Right lobe of liver (tissue), 6 donors: ENCODE results near the gene PLXNC1. TPM values are rescaled to one million over a fixed set of nuclear protein-coding genes. Genes with fewer than 3 reads are reported as not detected.

Experiments used
- ATAC-seq, 4 donors: fragments of 200-7000 bp; cut with Tn5 transposase; one replicate each; pipeline ENCODE4 v1.9.1; 2020; ENCODE audit warnings: mild to moderate bottlenecking in 4 of 4, moderate library complexity in 4 of 4
- DNase-seq, 3 donors: peaks; one replicate each; pipeline ENCODE4 v3.0.0-alpha.2; 2020
- H3K27ac ChIP-seq, 3 donors: fragments of 200-600 bp; one replicate each; pipeline ENCODE4 v1.8.0; 2022
- H3K27me3 ChIP-seq, 2 donors: fragments of 200-600 bp; one replicate each; pipeline ENCODE4 v1.8.0; 2022
- H3K36me3 ChIP-seq, 4 donors: fragments of 200-600 bp; sonication (generic) in 1 of 4; one replicate each; pipeline versions ENCODE4 v1.5.1 to v1.8.0; 2017 to 2022; ENCODE audit warnings: control low read depth in 1 of 4
- H3K4me1 ChIP-seq, 4 donors: fragments of 200-600 bp; sonication (generic) in 1 of 4; one replicate each; pipeline versions ENCODE4 v1.5.1 to v1.8.0; 2017 to 2022; ENCODE audit warnings: control low read depth in 1 of 4
- H3K4me3 ChIP-seq, 3 donors: fragments of 200-600 bp; one replicate each; pipeline ENCODE4 v1.8.0; 2022
- H3K9me3 ChIP-seq, 4 donors: fragments of 200-600 bp; sonication (generic) in 1 of 4; one replicate each; pipeline versions ENCODE4 v1.5.1 to v1.8.0; 2017 to 2022; ENCODE audit warnings: control low read depth in 1 of 4
- POLR2A ChIP-seq: fragments of 450-650 bp; IDR thresholded peaks from one replicate; pipeline ENCODE4 v1.6.1; 2017; ENCODE audit warnings: antibody characterized with exemption, mild to moderate bottlenecking
- whole genome bisulfite sequencing: methylation state at CpG from one replicate; pipeline ENCODE4 v1.1.6; 2018; ENCODE audit warnings: low coverage, low lambda C conversion rate; ENCODE audit not compliant: insufficient coverage; ENCODE audit errors: missing lambda C conversion rate; 5-methylcytosine and 5-hydroxymethylcytosine counted together
- intact Hi-C, 2 donors: fragments of 100-400 bp; cut with DNase I; formaldehyde crosslinking; loops; one replicate each; pipeline versions ENCODE4 v1.11.2 to v1.14.1; 2022
- total RNA-seq, 6 experiments: library from RNA; depleted of rRNA in 2 of 6; stranded (reverse); fragments of >200 nt in 2 of 6; fragmentation: NEBNext Ultra II Directional in 3 of 6; extraction: Animal tissue kit (Norgen Biotek cat#: 25700) in 3 of 6; gene quantifications; one replicate each; pipeline versions ENCODE4 v1.1.0 to v1.2.4, GENCODE V29; 2016 to 2023
- TF ChIP-seq, protein P1 (sequence below), 4 donors: fragments of 200-600 bp in 3 of 4; fragments of 450-650 bp in 1 of 4; IDR thresholded peaks; one replicate each; pipeline versions ENCODE4 v1.5.1 to v1.8.0; 2016 to 2022; ENCODE audit warnings: antibody characterized with exemption in 4 of 4, mild to moderate bottlenecking in 2 of 4
- donor health status: DM: no; HTN: yes; CAD: no.
- donor health status: DM: no; HTN: no; CAD: no.
- donor health status: DM: no; HTN: no; CAD: no.
- donor health status: DM: no; HTN: yes; CAD: no.
- donor health status: DM: no; HTN: yes; CAD: no.

The PLXNC1 gene
- total RNA-seq, 6 experiments from 2014 or later = 1.6 to 7.0 (median 3.5) TPM

GRCh38 chr12:94247246-94247645 is 98.9 kb downstream of the PLXNC1 start:
- TF ChIP-seq POLR2A = no peak
- TF ChIP-seq, protein P1, sequence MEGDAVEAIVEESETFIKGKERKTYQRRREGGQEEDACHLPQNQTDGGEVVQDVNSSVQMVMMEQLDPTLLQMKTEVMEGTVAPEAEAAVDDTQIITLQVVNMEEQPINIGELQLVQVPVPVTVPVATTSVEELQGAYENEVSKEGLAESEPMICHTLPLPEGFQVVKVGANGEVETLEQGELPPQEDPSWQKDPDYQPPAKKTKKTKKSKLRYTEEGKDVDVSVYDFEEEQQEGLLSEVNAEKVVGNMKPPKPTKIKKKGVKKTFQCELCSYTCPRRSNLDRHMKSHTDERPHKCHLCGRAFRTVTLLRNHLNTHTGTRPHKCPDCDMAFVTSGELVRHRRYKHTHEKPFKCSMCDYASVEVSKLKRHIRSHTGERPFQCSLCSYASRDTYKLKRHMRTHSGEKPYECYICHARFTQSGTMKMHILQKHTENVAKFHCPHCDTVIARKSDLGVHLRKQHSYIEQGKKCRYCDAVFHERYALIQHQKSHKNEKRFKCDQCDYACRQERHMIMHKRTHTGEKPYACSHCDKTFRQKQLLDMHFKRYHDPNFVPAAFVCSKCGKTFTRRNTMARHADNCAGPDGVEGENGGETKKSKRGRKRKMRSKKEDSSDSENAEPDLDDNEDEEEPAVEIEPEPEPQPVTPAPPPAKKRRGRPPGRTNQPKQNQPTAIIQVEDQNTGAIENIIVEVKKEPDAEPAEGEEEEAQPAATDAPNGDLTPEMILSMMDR (IDR thresholded peaks at IDR 0.05) = no peak
- intact Hi-C loops = no loop called here
- ATAC-seq (no peak), DNase-seq (no peak)
- no peaks in the 10 kb centered on the region for H3K36me3 ChIP-seq
- no peaks in the 10 kb centered on the region for H3K9me3 ChIP-seq
- no peak overlapping the region for H3K27ac ChIP-seq
- WGBS = 40% methylated on average over 2 of the region's 2 CpGs
- no peaks in the 10 kb centered on the region for H3K4me1 ChIP-seq
- no peak overlapping the region for H3K4me3 ChIP-seq
- no peaks in the 10 kb centered on the region for H3K27me3 ChIP-seq

DNA sequence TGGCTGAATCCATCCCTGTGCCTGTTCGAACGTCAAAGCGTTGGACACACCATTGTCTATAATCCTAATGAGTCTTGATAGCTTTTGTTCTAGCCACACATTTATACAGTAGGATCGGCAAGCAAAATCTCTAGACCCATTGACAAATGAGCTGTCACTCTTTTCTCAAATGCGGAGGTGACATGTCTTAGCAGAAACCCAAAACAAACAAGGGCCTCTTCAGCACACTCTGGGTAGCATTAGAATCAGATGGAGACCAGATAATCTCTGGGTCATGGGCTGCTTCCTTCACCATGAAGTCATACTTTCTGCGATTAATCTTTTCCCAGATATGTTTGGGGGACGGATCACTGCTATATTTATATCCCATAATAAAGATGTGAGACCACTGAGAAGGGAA is 100.2 kb downstream of the PLXNC1 start:
- TF ChIP-seq, protein P1 (IDR thresholded peaks at IDR 0.05) = no peak
- TF ChIP-seq POLR2A = no peak
- no peaks in the 10 kb centered on the region for H3K4me1 ChIP-seq
- intact Hi-C loops = no loop called here
- H3K9me3 ChIP-seq = no peaks in the 10 kb centered on the region
- H3K27ac ChIP-seq = no peak overlapping the region
- DNase-seq (no peak), ATAC-seq (no peak)
- no peaks in the 10 kb centered on the region for H3K27me3 ChIP-seq
- H3K36me3 ChIP-seq = no peaks in the 10 kb centered on the region
- 93% methylated on average over 7 of the region's 7 CpGs for WGBS
- no peak overlapping the region for H3K4me3 ChIP-seq

DNA sequence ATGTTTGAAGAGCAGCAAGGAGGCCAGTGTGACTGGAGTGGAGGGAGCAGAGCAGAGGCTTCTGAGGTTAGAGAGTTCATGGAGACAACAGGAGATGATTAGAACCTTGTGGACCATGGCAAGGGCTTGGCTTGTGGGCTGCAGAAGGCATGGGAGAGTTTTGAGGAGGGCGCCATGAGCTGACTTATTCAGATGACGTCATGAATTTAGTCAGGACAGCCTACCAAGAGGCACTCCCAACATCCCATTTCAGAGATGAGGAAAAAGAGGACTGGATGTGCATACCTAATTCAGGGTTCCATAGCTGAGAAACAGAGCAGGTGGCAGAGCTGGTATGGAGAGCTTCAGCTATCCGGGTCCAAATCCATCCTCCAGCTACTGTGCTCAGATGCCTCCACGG is 101.8 kb downstream of the PLXNC1 start:
- intact Hi-C loops = no loop called here
- 100% methylated on average over 2 of the region's 4 CpGs for WGBS
- ATAC-seq = no peak

GRCh38 chr12:94254270-94254669 is 105.9 kb downstream of the PLXNC1 start:
- intact Hi-C loops = no loop called here
- peaks cover 0 to 3% (median 0%) of the 10 kb centered on the region in 4 donors for H3K4me1 ChIP-seq
- no peaks in the 10 kb centered on the region for H3K36me3 ChIP-seq
- ATAC-seq (no peak), DNase-seq (no peak)
- 95% methylated on average over 2 of the region's 4 CpGs for WGBS
- H3K9me3 ChIP-seq = no peaks in the 10 kb centered on the region
- no peak overlapping the region for H3K4me3 ChIP-seq
- no peak for TF ChIP-seq POLR2A
- TF ChIP-seq, protein P1 (IDR thresholded peaks at IDR 0.05) = no peak
- H3K27ac ChIP-seq = no peak overlapping the region
- no peaks in the 10 kb centered on the region for H3K27me3 ChIP-seq

More for the DNA sequence above, 101.8 kb downstream of the PLXNC1 start:
- TF ChIP-seq, protein P1 (IDR thresholded peaks at IDR 0.05) = no peak
- no peak for TF ChIP-seq POLR2A
- Histone ChIP-seq H3K4me1 (no peaks in the 10 kb centered on the region), H3K27ac (no peak overlapping the region), H3K36me3 (no peaks in the 10 kb centered on the region), H3K9me3 (no peaks in the 10 kb centered on the region), H3K27me3 (no peaks in the 10 kb centered on the region), H3K4me3 (no peak overlapping the region)
- DNase-seq = no peak

GRCh38 chr12:94255006-94255405 is 106.6 kb downstream of the PLXNC1 start:
- Histone ChIP-seq H3K27ac (no peak overlapping the region), H3K9me3 (no peaks in the 10 kb centered on the region), H3K4me1 (peaks cover 0 to 3% (median 0%) of the 10 kb centered on the region in 4 donors), H3K27me3 (no peaks in the 10 kb centered on the region), H3K36me3 (no peaks in the 10 kb centered on the region), H3K4me3 (no peak overlapping the region)
- no peak for TF ChIP-seq POLR2A
- DNase-seq (no peak), ATAC-seq (no peak)
- intact Hi-C loops = no loop called here
- 54% methylated on average over 3 of the region's 3 CpGs for WGBS
